ENCODE data around the gene EPHB6. TPM values are rescaled to one million over a fixed set of nuclear protein-coding genes. Genes with fewer than 3 reads are reported as not detected.

EPHB6 gene
- polyA plus RNA-seq, 1 of the 3 experiments (the other 2 are of a cell fraction) = 1.8 TPM

DNA sequence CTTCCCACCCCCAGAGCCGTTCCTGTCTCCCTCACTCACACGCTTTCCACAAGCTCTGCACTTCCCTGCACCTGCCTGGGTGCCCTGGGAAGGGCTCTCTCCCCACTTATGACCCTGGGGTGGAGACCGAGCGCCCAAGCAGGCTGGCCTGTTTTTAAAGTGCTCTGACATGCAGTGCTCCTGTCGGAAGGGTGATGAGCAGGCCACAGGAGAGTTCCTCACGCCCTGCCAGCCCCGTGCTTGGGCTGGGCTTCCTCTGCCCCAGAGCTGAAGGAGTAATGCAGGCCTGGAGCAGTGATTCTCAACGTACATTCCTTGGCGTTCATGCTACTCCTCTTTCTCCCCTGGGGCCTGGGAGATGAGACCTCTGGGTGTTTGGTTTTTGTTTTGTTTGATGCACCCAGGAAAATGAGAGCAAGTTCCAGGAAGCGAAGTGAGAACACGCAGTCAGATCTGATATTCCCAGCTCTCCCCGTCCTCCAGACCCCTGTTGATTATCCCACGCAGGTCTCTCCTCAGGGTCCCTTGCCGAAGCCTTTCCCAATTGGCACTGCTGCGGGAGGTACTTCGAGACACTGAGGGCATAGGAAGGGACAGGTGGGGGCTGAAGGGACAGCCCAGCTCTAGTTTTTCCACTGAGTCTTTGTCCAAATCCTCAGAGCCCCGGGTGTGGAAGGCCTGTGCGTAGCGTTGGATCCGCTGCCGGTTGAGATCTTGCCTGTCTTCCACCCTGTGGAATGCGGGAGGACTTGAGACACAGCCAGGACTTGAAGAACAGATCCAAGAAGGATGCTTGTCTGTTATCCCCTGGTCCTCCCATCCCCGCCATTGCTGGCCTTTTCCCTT lies 16.6 kb downstream of the EPHB6 start:
- no peak overlapping the region for H3K4me3 ChIP-seq (ENCODE audit: low read depth in 2 of 2, low read length in 1 of 2)
- H3K4me2 ChIP-seq = no peak overlapping the region
- H3K9me3 ChIP-seq = no peaks in the 10 kb centered on the region
- no peaks in the 10 kb centered on the region for H3K79me2 ChIP-seq (ENCODE audit: insufficient read depth)
- no peak overlapping the region for H2AFZ ChIP-seq (ENCODE audit: low read depth)
- no peaks in the 10 kb centered on the region for H4K20me1 ChIP-seq (ENCODE audit: insufficient read depth)
- no peaks in the 10 kb centered on the region for H3F3A ChIP-seq (replicated peaks; ENCODE audit: insufficient read depth)
- no peak overlapping the region for H3K27ac ChIP-seq (ENCODE audit: low read depth in 2 of 2, low read length in 1 of 2)
- DNase-seq = no peak
- H3K9me2 ChIP-seq = no peaks in the 10 kb centered on the region
- H3K27me3 ChIP-seq (ENCODE audit: insufficient read depth) = peaks cover 14% of the 10 kb centered on the region; the same call in 1 of the 2 replicates
- H3K4me1 ChIP-seq (ENCODE audit: control insufficient read depth in 1 of 2, insufficient read depth in 2 of 2, low read depth in 1 of 2, low read length in 1 of 2) = no peaks in the 10 kb centered on the region
- no peaks in the 10 kb centered on the region for H3K36me3 ChIP-seq (replicated peaks in 1 of 2; ENCODE audit: control insufficient read depth in 1 of 2, insufficient read depth in 2 of 2, low read length in 1 of 2)
- TF ChIP-seq, protein P1, sequence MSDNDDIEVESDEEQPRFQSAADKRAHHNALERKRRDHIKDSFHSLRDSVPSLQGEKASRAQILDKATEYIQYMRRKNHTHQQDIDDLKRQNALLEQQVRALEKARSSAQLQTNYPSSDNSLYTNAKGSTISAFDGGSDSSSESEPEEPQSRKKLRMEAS (IDR thresholded peaks at IDR 0.05; ENCODE audit: low read depth) = no peak
- TF ChIP-seq CTCF (IDR thresholded peaks at IDR 0.05) (no peak), TCF12 (IDR thresholded peaks at IDR 0.05) (no peak), RFX5 (IDR thresholded peaks at IDR 0.05; ENCODE audit: low read length) (no peak), RCOR1 (IDR thresholded peaks at IDR 0.05; ENCODE audit: low read length) (no peak), TEAD4 (IDR thresholded peaks at IDR 0.05; ENCODE audit: borderline replicate concordance, insufficient read depth) (no peak), FOSL2 (IDR thresholded peaks at IDR 0.05; ENCODE audit: borderline replicate concordance, low read depth) (no peak), PBX3 (IDR thresholded peaks at IDR 0.05) (no peak), IRF3 (IDR thresholded peaks at IDR 0.05; ENCODE audit: low read depth, low read length) (no peak), POLR2AphosphoS5 (IDR thresholded peaks at IDR 0.05; ENCODE audit: low read depth, low read length) (no peak), USF2 (IDR thresholded peaks at IDR 0.05; ENCODE audit: borderline replicate concordance, low read depth, low read length) (no peak), RXRA (IDR thresholded peaks at IDR 0.05; ENCODE audit: borderline replicate concordance, low read depth) (no peak), FOXJ3 (CRISPR knock-in tag; IDR thresholded peaks at IDR 0.05) (no peak), REST (IDR thresholded peaks at IDR 0.05; ENCODE audit: low read depth, low read length) (no peak), EZH2phosphoT487 (IDR thresholded peaks at IDR 0.05; ENCODE audit: borderline replicate concordance, low read depth) (no peak), EP300 (IDR thresholded peaks at IDR 0.05; ENCODE audit: borderline replicate concordance in 1 of 2, low read depth in 1 of 2, low read length in 1 of 2) (no peak), NRF1 (IDR thresholded peaks at IDR 0.05; ENCODE audit: low read depth, low read length) (no peak), YY1 (IDR thresholded peaks at IDR 0.05; ENCODE audit: low read depth) (no peak), NFIC (IDR thresholded peaks at IDR 0.05; ENCODE audit: borderline replicate concordance) (no peak), TAF1 (IDR thresholded peaks at IDR 0.05; ENCODE audit: borderline replicate concordance, low read depth, low read length) (no peak)
- WGBS (ENCODE audit: low lambda C conversion rate) = 63% methylated on average over 20 of the region's 23 CpGs
- POLR2A ChIA-PET = no interaction called here
- no peak overlapping the region for H3K9ac ChIP-seq
- CTCF ChIA-PET = interaction anchor here (1.4 to 12.2 kb wide), 8 partner anchors 8 to 337 kb away, joined by 3 to 154 read pairs (median 8); partner anchors contain the start of gene EPHB6
